ENCODE data around the gene PRDX5. TPM values are rescaled to one million over a fixed set of nuclear protein-coding genes. Genes with fewer than 3 reads are reported as not detected.

The PRDX5 gene
- total RNA-seq, 1 donor from 2014 or later, result 217 TPM

- no peak for TF ChIP-seq CTCF (IDR thresholded peaks at IDR 0.05)
- Mint-ChIP-seq H3K27ac (ENCODE audit: unreplicated experiment) (peak overlapping the region; percentile 75), H3K36me3 (ENCODE audit: unreplicated experiment) (peaks cover 17% of the 10 kb centered on the region), H3K4me3 (ENCODE audit: unreplicated experiment) (peak overlapping the region; percentile 82), H3K9me3 (ENCODE audit: unreplicated experiment) (no peaks in the 10 kb centered on the region), H3K27me3 (ENCODE audit: unreplicated experiment) (no peaks in the 10 kb centered on the region), H3K4me1 (ENCODE audit: unreplicated experiment) (peaks cover 38% of the 10 kb centered on the region)
- DNase-seq (ENCODE audit: extremely low spot score, unreplicated experiment), result no peak
These were observed 42.0 kb downstream of the PRDX5 start for GRCh38 chr11:64359712-64360445.

GRCh38 chr11:64360448-64360921 is 42.6 kb downstream of the PRDX5 start:
- Mint-ChIP-seq H3K27ac (ENCODE audit: unreplicated experiment) (no peak overlapping the region), H3K27me3 (ENCODE audit: unreplicated experiment) (no peaks in the 10 kb centered on the region), H3K4me1 (ENCODE audit: unreplicated experiment) (peaks cover 32% of the 10 kb centered on the region)

GRCh38 chr11:64361659-64362058 is 43.7 kb downstream of the PRDX5 start:
- TF ChIP-seq CTCF (IDR thresholded peaks at IDR 0.05), result no peak
- DNase-seq (ENCODE audit: extremely low spot score, unreplicated experiment), result no peak
- H3K9me3 Mint-ChIP-seq (ENCODE audit: unreplicated experiment), result no peaks in the 10 kb centered on the region
- H3K27me3 Mint-ChIP-seq (ENCODE audit: unreplicated experiment), result no peaks in the 10 kb centered on the region
- peaks cover 25% of the 10 kb centered on the region for H3K36me3 Mint-ChIP-seq (ENCODE audit: unreplicated experiment)
- H3K4me1 Mint-ChIP-seq (ENCODE audit: unreplicated experiment), result peaks cover 30% of the 10 kb centered on the region
- no peak overlapping the region for H3K4me3 Mint-ChIP-seq (ENCODE audit: unreplicated experiment)
- H3K27ac Mint-ChIP-seq (ENCODE audit: unreplicated experiment), result no peak overlapping the region

More at GRCh38 chr11:64360448-64360921, 42.6 kb downstream of the PRDX5 start:
- peak overlapping the region; percentile 82 for H3K4me3 Mint-ChIP-seq (ENCODE audit: unreplicated experiment)
- no peaks in the 10 kb centered on the region for H3K9me3 Mint-ChIP-seq (ENCODE audit: unreplicated experiment)
- TF ChIP-seq CTCF (IDR thresholded peaks at IDR 0.05), result no peak
- DNase-seq (ENCODE audit: extremely low spot score, unreplicated experiment), result no peak
- H3K36me3 Mint-ChIP-seq (ENCODE audit: unreplicated experiment), result peaks cover 19% of the 10 kb centered on the region

GRCh38 chr11:64362339-64362738 is 44.4 kb downstream of the PRDX5 start:
- Mint-ChIP-seq H3K27me3 (ENCODE audit: unreplicated experiment) (no peaks in the 10 kb centered on the region), H3K4me3 (ENCODE audit: unreplicated experiment) (no peak overlapping the region)

More at GRCh38 chr11:64362339-64362738, 44.4 kb downstream of the PRDX5 start:
- no peak for DNase-seq (ENCODE audit: extremely low spot score, unreplicated experiment)
- H3K4me1 Mint-ChIP-seq (ENCODE audit: unreplicated experiment), result peaks cover 30% of the 10 kb centered on the region
- peaks cover 28% of the 10 kb centered on the region for H3K36me3 Mint-ChIP-seq (ENCODE audit: unreplicated experiment)
- no peak overlapping the region for H3K27ac Mint-ChIP-seq (ENCODE audit: unreplicated experiment)
- no peaks in the 10 kb centered on the region for H3K9me3 Mint-ChIP-seq (ENCODE audit: unreplicated experiment)
- TF ChIP-seq CTCF (IDR thresholded peaks at IDR 0.05), result no peak
